Duodenal mucosa (tissue), 2 donors: Measurements from ENCODE around the gene RNF141.

Experiments
- H3K27ac ChIP-seq: one replicate; pipeline ENCODE4 v1.7.0; 2013; ENCODE audit warnings: low read depth, low read length
- H3K27me3 ChIP-seq, 2 donors: one replicate each; pipeline ENCODE4 v1.7.0; 2013; ENCODE audit warnings: low read length in 2 of 2, control low read depth in 1 of 2; ENCODE audit not compliant: insufficient read depth in 2 of 2, control insufficient read depth in 1 of 2
- H3K36me3 ChIP-seq, 2 donors: one replicate each; pipeline ENCODE4 v1.7.0; 2013; ENCODE audit warnings: low read length in 2 of 2, control low read depth in 1 of 2; ENCODE audit not compliant: insufficient read depth in 2 of 2, control insufficient read depth in 1 of 2
- H3K4me1 ChIP-seq, 2 donors: one replicate each; pipeline ENCODE4 v1.7.0; 2013; ENCODE audit warnings: low read length in 2 of 2, control low read depth in 1 of 2; ENCODE audit not compliant: insufficient read depth in 2 of 2, control insufficient read depth in 1 of 2
- H3K4me3 ChIP-seq, 2 donors: one replicate each; pipeline ENCODE4 v1.7.0; 2013; ENCODE audit warnings: low read length in 2 of 2, low read depth in 1 of 2
- H3K9ac ChIP-seq, 2 donors: one replicate each; pipeline ENCODE4 v1.7.0; 2013; ENCODE audit warnings: low read length in 2 of 2, low read depth in 1 of 2
- H3K9me3 ChIP-seq, 2 donors: one replicate each; pipeline ENCODE4 v1.7.0; 2013; ENCODE audit warnings: low read length in 2 of 2, control low read depth in 1 of 2; ENCODE audit not compliant: control insufficient read depth in 1 of 2

The RNF141 gene, protein sequence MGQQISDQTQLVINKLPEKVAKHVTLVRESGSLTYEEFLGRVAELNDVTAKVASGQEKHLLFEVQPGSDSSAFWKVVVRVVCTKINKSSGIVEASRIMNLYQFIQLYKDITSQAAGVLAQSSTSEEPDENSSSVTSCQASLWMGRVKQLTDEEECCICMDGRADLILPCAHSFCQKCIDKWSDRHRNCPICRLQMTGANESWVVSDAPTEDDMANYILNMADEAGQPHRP

GRCh38 chr11:10540915-10541560 is at the start of gene RNF141:
Gene RNF141, minus strand, starts transcription at chr11:10541187. Its CDS starts 7,029 bp downstream, at chr11:10534158.
- H3K9ac ChIP-seq: peak within 1 kb of the TSS; percentile 89 to 95
- H3K36me3 ChIP-seq: no peaks in the 10 kb centered on the region
- peak within 1 kb of the TSS; percentile 80 for H3K27ac ChIP-seq
- peaks cover 12% of the 10 kb centered on the region in 2 donors for H3K4me1 ChIP-seq
- peak within 1 kb of the TSS; percentile 83 to 92 for H3K4me3 ChIP-seq
- no peaks in the 10 kb centered on the region for H3K27me3 ChIP-seq
- H3K9me3 ChIP-seq: no peaks in the 10 kb centered on the region

DNA sequence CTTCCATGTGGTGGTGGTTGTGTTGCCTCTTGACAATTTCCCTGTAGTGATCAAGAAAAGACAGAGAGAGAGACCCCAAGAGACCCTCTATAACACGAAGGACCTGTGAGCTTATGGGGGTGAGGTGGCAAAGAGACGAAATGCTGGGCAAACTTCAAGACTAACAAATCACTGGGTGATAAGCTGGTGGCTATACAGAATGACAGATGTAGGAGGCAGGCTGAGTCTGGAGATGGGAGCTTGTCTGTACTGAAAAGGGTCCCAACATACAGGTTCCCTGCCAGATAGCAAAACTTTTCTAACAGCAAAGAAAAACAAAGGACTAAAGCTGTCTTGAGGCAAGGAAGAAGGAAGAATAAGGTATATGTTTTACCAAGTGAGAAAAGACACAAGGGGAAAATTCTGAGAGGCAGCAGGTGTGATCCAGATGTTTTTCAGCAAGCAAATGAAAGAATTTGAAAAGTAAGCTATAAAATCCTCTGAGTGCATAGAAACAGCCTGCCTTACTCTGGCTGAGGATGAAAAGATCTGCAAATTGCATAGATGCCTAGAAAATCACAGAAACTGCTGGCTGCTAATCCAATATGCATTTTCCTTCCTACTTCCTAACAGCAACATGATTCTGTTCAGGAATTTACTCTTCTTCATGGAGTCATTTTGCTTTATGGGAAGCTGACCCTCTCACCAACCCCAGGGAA is 49.4 kb upstream of the RNF141 start:
- Histone ChIP-seq H3K27ac (no peak overlapping the region), H3K9ac (no peak overlapping the region), H3K36me3 (no peaks in the 10 kb centered on the region), H3K4me3 (no peak overlapping the region), H3K9me3 (no peaks in the 10 kb centered on the region), H3K27me3 (no peaks in the 10 kb centered on the region), H3K4me1 (no peaks in the 10 kb centered on the region)

DNA sequence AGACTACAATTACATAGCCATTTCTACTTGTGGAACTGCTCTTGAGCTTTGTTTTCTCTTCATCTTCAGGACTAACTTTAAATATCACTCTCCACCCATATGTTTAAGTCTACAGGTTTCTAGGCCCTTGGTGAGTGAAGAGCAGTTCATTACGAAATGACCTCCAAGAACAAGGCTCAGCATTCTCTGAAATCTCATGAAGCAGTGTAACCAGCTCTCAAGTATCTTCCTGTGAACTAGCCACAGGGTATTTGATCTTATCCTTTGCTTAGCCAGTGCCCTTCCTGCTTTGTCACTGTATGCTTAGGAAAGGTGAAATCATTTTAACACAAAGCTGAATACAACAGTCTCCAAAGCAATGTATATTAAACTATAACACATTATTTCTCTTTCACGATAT is 47.9 kb upstream of the RNF141 start:
- Histone ChIP-seq H3K9me3 (no peaks in the 10 kb centered on the region), H3K36me3 (no peaks in the 10 kb centered on the region), H3K27me3 (no peaks in the 10 kb centered on the region), H3K4me3 (no peak overlapping the region), H3K27ac (no peak overlapping the region), H3K9ac (no peak overlapping the region), H3K4me1 (no peaks in the 10 kb centered on the region)

DNA sequence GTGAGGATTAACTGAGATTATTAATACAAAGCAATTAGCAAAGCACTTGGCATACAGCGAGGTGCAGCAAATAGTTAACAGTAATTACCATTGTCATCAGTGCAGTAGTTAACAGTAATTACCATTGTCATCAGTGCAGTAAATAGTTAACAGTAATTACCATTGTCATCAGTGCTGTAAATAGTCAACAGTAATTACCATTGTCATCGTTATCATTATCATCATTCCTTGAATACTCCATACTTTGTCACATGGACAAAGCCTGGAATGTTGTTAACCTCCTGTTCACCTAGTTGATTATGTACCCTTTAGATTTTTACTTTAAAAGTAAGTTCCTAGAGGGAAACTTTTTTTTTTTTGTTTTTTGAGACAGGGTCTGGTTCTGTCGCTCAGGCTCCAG is 47.0 kb upstream of the RNF141 start:
- no peaks in the 10 kb centered on the region for H3K4me1 ChIP-seq
- no peaks in the 10 kb centered on the region for H3K27me3 ChIP-seq
- H3K36me3 ChIP-seq: no peaks in the 10 kb centered on the region
- no peak overlapping the region for H3K4me3 ChIP-seq
- H3K9ac ChIP-seq: no peak overlapping the region
- H3K27ac ChIP-seq: no peak overlapping the region
- H3K9me3 ChIP-seq: no peaks in the 10 kb centered on the region

DNA sequence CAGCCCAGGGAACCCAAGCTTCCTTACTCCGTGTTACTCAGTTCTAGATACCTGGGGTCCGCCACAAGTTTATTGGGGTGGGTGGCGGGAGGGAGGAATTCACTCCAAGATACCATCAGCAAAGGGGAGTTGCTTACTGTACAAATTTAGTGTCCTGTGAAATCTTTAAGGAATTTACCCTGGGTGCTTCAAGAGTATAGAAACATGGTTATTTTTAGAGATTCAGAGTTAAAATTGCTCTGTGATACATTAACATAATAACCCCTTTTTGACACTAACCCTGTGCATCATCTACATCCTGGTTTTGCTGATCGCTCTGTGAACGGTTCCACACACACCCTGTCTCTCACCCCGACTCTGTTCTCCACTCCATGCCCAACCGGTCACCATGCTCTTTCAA is 46.4 kb upstream of the RNF141 start:
- H3K36me3 ChIP-seq: no peaks in the 10 kb centered on the region
- no peaks in the 10 kb centered on the region for H3K4me1 ChIP-seq
- H3K9ac ChIP-seq: no peak overlapping the region
- no peak overlapping the region for H3K4me3 ChIP-seq
- H3K27ac ChIP-seq: no peak overlapping the region
- no peaks in the 10 kb centered on the region for H3K9me3 ChIP-seq
- H3K27me3 ChIP-seq: no peaks in the 10 kb centered on the region

GRCh38 chr11:10584071-10584501 is 43.1 kb upstream of the RNF141 start:
- H3K9me3 ChIP-seq: no peaks in the 10 kb centered on the region
- H3K4me3 ChIP-seq: no peak overlapping the region
- no peaks in the 10 kb centered on the region for H3K27me3 ChIP-seq
- H3K27ac ChIP-seq: no peak overlapping the region
- no peaks in the 10 kb centered on the region for H3K36me3 ChIP-seq
- H3K4me1 ChIP-seq: peaks cover 0 to 2% of the 10 kb centered on the region in 2 donors
- no peak overlapping the region for H3K9ac ChIP-seq

DNA sequence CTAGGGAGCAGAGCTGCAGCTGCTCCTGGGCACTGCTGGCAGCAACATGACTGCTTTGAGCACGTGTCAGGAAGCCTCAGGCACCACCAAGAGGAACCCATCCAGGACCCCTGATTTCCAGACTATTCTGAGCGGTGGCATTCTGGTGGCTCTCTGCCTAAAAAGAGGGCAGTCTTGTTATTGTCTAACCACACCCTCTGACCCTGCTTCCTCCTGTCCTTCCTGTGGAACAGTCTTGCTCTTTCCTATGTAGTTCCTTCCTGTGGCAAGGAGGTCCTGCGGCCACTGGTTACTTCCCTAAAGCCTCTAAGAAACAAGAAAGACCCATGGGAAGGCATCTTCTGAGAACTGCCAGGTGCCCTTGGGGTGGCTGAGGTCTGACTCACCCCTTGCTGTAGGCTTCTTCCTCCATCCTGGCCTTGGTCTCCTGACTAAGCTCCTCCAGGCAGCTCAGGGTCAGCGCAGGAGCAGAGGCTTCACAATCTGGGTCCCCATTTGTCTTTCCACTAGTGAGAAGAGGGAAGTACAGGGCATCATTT is 40.6 kb upstream of the RNF141 start:
- no peak overlapping the region for H3K9ac ChIP-seq
- no peak overlapping the region for H3K27ac ChIP-seq
- no peak overlapping the region for H3K4me3 ChIP-seq
- H3K27me3 ChIP-seq: no peaks in the 10 kb centered on the region
- no peaks in the 10 kb centered on the region for H3K9me3 ChIP-seq
- peaks cover 0 to 6% of the 10 kb centered on the region in 2 donors for H3K4me1 ChIP-seq
- no peaks in the 10 kb centered on the region for H3K36me3 ChIP-seq

DNA sequence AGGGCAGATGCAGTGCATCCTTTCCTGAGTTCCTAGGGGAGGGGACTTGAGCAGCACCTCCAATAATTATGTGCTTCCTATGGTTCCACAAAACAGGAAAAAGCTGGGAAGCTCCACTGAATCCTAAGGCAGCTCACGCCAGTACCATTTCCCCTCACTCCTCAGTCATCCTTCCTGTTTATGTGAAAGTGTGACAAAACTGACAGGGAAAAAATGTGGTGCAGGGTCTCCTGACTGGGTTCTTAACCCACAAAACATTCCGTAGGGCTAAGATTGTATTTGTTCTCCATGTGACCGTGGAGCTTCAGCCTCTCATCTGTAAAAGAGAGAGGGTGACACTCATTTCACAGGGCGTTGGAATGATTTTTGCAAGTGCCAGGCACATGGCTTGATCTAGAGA is 39.6 kb upstream of the RNF141 start:
- no peak overlapping the region for H3K9ac ChIP-seq
- no peaks in the 10 kb centered on the region for H3K9me3 ChIP-seq
- H3K27me3 ChIP-seq: peaks cover 0 to 3% of the 10 kb centered on the region in 2 donors
- peaks cover 0 to 6% of the 10 kb centered on the region in 2 donors for H3K4me1 ChIP-seq
- no peak overlapping the region for H3K27ac ChIP-seq
- no peaks in the 10 kb centered on the region for H3K36me3 ChIP-seq
- no peak overlapping the region for H3K4me3 ChIP-seq

DNA sequence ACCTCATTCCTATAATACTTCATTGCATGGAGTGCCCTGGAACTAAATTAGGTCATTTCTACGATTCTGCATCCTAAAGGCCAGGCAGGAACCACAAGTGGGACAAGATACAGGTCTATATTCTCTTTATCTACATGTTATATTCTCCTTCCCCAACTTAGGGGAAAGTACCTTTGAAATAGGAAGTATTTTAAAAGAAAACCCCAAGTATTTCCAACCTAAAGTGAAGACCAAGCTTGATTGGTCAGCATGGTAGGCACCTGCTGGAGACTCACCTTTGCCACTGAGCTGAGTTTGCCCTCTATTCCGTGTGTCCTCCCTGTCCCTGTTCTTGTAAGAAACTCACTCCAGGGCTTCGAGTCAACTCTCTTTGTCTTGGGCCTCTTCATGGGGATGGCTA is 38.7 kb upstream of the RNF141 start:
- Histone ChIP-seq H3K27me3 (peaks cover 0 to 3% of the 10 kb centered on the region in 2 donors), H3K4me3 (no peak overlapping the region), H3K4me1 (peaks cover 0 to 6% of the 10 kb centered on the region in 2 donors), H3K27ac (no peak overlapping the region), H3K9ac (no peak overlapping the region), H3K9me3 (no peaks in the 10 kb centered on the region), H3K36me3 (no peaks in the 10 kb centered on the region)

DNA sequence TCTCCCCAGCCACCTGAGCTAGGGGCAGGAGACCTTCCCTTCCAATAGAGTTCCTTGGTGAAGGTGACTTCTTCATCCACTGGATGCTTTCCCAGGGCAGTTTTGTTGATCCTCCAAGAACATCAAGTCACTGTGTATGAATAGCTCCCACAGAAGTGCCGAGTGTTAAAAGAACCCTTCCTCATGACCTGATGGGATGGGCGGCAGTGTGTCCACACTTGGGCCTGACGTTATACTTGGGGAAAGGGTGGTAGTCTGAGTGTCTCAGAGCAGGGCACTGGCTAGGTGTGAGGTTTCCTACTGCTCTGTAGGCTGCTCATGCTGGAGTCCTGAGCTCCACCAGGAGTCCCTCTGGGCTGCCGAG is 35.0 kb upstream of the RNF141 start:
- H3K4me3 ChIP-seq: no peak overlapping the region
- peaks cover 0 to 6% of the 10 kb centered on the region in 2 donors for H3K4me1 ChIP-seq
- peaks cover 0 to 3% of the 10 kb centered on the region in 2 donors for H3K27me3 ChIP-seq
- no peaks in the 10 kb centered on the region for H3K36me3 ChIP-seq
- H3K9me3 ChIP-seq: no peaks in the 10 kb centered on the region
- no peak overlapping the region for H3K9ac ChIP-seq
- H3K27ac ChIP-seq: no peak overlapping the region
